Measurements from ENCODE around the gene ZNF600.
"Not testable (repeated sequence)": the region's sequence is repeated elsewhere in the genome, so short reads cannot be mapped to it uniquely, and the experiment has no call there.

Gene ZNF600

DNA sequence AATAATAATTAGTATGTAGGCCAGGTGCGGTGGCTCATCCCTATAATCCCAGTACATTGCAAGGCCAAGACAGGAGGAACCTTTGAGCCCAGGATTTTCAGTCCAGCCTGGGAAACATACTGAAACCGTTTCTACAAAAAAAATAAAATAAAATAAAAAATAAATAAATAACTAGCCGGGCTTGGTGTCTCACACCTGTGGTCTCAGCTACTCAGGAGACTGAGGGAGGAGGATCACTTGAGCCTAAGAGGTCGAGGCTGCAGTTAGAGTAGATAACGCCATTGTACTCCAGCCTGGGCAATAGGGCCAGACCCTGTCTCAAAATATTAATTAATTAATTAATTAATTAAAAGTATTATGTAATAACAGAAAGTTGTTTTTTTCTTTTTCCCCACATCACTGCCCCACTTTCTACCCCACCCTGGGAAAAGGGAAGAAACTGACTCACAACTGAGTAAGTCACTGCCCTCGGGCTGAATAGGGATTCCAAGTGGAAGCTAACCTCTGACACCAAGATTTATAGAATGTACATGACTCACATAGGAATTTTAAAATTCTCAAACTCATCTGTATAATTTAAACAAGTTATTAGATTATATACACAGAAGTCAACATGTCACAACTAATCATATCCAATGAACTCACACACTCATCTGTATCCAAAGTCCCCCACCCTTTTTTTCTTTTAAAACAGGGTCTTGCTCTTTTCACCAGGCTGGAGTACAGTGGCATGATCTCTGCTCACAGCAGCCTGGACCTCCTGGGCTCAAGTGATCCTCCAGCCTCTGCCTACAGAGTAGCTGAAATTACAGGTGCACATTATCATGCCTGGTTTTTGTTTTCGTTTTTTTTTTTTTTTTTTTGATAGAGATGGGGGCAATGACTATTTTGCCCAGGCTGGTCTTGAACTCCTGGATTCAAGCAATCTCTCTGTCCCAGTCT lies 64.3 kb downstream of the ZNF600 start:
- Histone ChIP-seq H3K27me3 (ENCODE audit: low read length) (no peaks in the 10 kb centered on the region), H3K79me2 (ENCODE audit: insufficient read depth, low read length) (peaks cover under 1% of the 10 kb centered on the region; the same call in 1 of the 2 replicates), H3K9me2 (replicated peaks; ENCODE audit: insufficient read depth, low read length) (no peaks in the 10 kb centered on the region), H2AFZ (ENCODE audit: low read depth, low read length, severe bottlenecking) (no peak overlapping the region), H3K9ac (ENCODE audit: low read length) (no peak overlapping the region), H3K9me3 (ENCODE audit: insufficient read depth, low read length) (no peaks in the 10 kb centered on the region), H3K4me3 (ENCODE audit: insufficient read depth, low read length, poor library complexity, severe bottlenecking) (no peak overlapping the region), H3F3A (ENCODE audit: insufficient read depth) (no peaks in the 10 kb centered on the region), H3K27ac (ENCODE audit: low read depth, low read length) (no peak overlapping the region), H4K20me1 (ENCODE audit: low read depth, low read length) (no peaks in the 10 kb centered on the region), H3K4me2 (ENCODE audit: low read depth, low read length, poor library complexity, severe bottlenecking) (no peak overlapping the region), H3K36me3 (ENCODE audit: low read length) (no peaks in the 10 kb centered on the region)
- TF ChIP-seq, protein P1, sequence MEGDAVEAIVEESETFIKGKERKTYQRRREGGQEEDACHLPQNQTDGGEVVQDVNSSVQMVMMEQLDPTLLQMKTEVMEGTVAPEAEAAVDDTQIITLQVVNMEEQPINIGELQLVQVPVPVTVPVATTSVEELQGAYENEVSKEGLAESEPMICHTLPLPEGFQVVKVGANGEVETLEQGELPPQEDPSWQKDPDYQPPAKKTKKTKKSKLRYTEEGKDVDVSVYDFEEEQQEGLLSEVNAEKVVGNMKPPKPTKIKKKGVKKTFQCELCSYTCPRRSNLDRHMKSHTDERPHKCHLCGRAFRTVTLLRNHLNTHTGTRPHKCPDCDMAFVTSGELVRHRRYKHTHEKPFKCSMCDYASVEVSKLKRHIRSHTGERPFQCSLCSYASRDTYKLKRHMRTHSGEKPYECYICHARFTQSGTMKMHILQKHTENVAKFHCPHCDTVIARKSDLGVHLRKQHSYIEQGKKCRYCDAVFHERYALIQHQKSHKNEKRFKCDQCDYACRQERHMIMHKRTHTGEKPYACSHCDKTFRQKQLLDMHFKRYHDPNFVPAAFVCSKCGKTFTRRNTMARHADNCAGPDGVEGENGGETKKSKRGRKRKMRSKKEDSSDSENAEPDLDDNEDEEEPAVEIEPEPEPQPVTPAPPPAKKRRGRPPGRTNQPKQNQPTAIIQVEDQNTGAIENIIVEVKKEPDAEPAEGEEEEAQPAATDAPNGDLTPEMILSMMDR (IDR thresholded peaks at IDR 0.05; ENCODE audit: insufficient read depth, low read length, poor library complexity, severe bottlenecking), result no peak
- TF ChIP-seq EZH2phosphoT487 (conservative IDR thresholded peaks at IDR 0.05; ENCODE audit: low read length), result no peak

DNA sequence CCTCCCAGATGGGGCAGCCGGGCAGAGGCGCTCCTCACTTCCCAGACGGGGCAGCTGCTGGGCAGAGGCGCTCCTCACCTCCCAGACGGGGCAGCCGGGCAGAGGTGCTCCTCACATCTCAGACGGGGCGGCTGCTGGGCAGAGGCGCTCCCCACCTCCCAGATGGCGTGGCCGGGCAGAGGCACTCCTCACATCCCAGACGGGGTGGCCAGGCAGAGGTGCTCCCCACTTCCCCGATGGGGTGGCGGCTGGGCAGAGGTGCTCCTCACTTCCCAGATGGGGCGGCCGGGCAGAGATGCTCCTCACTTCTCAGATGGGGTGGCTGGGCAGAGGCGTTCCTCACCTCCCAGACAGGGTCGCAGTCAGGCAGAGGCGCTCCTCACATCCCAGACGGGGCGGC lies 66.0 kb downstream of the ZNF600 start:
- H3F3A ChIP-seq (ENCODE audit: insufficient read depth); H3K27me3 ChIP-seq (ENCODE audit: low read length); H3K36me3 ChIP-seq (ENCODE audit: low read length); H3K9me2 ChIP-seq (replicated peaks; ENCODE audit: insufficient read depth, low read length); H4K20me1 ChIP-seq (ENCODE audit: low read depth, low read length); H3K27ac ChIP-seq (ENCODE audit: low read depth, low read length); H3K4me2 ChIP-seq (ENCODE audit: low read depth, low read length, poor library complexity, severe bottlenecking); H3K4me3 ChIP-seq (ENCODE audit: insufficient read depth, low read length, poor library complexity, severe bottlenecking); H3K9ac ChIP-seq (ENCODE audit: low read length); H3K9me3 ChIP-seq (ENCODE audit: insufficient read depth, low read length); H2AFZ ChIP-seq (ENCODE audit: low read depth, low read length, severe bottlenecking); H3K79me2 ChIP-seq (ENCODE audit: insufficient read depth, low read length): not testable (repeated sequence)

DNA sequence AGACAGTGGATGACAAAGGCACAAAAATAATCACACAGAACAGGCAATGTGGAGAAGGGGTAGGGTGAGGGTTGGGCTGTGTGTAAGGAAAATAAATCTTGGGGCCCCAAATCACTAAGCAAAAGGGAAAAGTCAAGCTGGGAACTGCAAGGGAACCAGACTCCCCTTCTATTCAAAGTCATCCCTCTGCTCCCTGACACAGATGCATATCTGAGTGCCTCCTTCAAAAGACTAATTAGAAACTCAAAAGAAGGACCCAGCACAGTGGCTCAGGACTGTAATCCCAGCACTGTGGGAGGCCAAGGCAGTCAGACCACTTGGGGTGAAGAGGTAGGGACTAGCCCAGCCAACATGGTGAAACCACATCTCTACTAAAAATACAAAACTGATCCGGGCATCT lies 70.1 kb downstream of the ZNF600 start:
- no peak for TF ChIP-seq EZH2phosphoT487 (conservative IDR thresholded peaks at IDR 0.05; ENCODE audit: low read length)
- TF ChIP-seq, protein P1 (IDR thresholded peaks at IDR 0.05; ENCODE audit: insufficient read depth, low read length, poor library complexity, severe bottlenecking), result no peak
- Histone ChIP-seq H3K36me3 (ENCODE audit: low read length) (peaks cover 8% of the 10 kb centered on the region; the same call in 1 of the 2 replicates), H3K4me3 (ENCODE audit: insufficient read depth, low read length, poor library complexity, severe bottlenecking) (no peak overlapping the region)

DNA sequence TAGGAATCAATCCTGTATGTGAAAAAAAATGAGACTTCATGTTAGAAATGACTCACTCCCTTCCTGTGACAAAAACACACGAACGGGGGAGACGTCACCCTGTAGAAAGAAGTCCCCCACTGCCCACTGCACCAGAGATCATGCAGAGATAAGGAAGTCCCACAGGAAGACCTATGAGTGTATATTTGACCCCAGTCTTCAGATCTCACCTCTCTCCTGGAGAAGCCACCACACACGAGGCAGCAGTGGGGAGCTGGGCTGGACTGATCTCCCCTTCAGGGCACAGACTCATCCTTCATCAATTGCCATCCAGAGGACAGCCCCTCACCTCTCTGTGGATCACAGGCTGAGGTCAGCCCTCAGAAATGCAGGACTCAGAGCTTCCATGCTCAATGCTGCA lies 70.7 kb downstream of the ZNF600 start:
- not testable (repeated sequence) for H3K27me3 ChIP-seq (ENCODE audit: low read length); H3F3A ChIP-seq (ENCODE audit: insufficient read depth); H4K20me1 ChIP-seq (ENCODE audit: low read depth, low read length); H3K4me3 ChIP-seq (ENCODE audit: insufficient read depth, low read length, poor library complexity, severe bottlenecking); H3K36me3 ChIP-seq (ENCODE audit: low read length); H3K9me3 ChIP-seq (ENCODE audit: insufficient read depth, low read length); H2AFZ ChIP-seq (ENCODE audit: low read depth, low read length, severe bottlenecking); H3K4me2 ChIP-seq (ENCODE audit: low read depth, low read length, poor library complexity, severe bottlenecking); H3K9me2 ChIP-seq (replicated peaks; ENCODE audit: insufficient read depth, low read length); H3K79me2 ChIP-seq (ENCODE audit: insufficient read depth, low read length); H3K9ac ChIP-seq (ENCODE audit: low read length); H3K27ac ChIP-seq (ENCODE audit: low read depth, low read length)

More for the DNA sequence above, 70.1 kb downstream of the ZNF600 start:
- Histone ChIP-seq H3K27me3 (ENCODE audit: low read length) (no peaks in the 10 kb centered on the region), H3K4me2 (ENCODE audit: low read depth, low read length, poor library complexity, severe bottlenecking) (no peak overlapping the region), H3F3A (ENCODE audit: insufficient read depth) (no peaks in the 10 kb centered on the region), H2AFZ (ENCODE audit: low read depth, low read length, severe bottlenecking) (no peak overlapping the region), H3K9ac (ENCODE audit: low read length) (no peak overlapping the region), H4K20me1 (ENCODE audit: low read depth, low read length) (no peaks in the 10 kb centered on the region), H3K9me3 (ENCODE audit: insufficient read depth, low read length) (no peaks in the 10 kb centered on the region), H3K79me2 (ENCODE audit: insufficient read depth, low read length) (no peaks in the 10 kb centered on the region), H3K27ac (ENCODE audit: low read depth, low read length) (no peak overlapping the region), H3K9me2 (replicated peaks; ENCODE audit: insufficient read depth, low read length) (no peaks in the 10 kb centered on the region)

DNA sequence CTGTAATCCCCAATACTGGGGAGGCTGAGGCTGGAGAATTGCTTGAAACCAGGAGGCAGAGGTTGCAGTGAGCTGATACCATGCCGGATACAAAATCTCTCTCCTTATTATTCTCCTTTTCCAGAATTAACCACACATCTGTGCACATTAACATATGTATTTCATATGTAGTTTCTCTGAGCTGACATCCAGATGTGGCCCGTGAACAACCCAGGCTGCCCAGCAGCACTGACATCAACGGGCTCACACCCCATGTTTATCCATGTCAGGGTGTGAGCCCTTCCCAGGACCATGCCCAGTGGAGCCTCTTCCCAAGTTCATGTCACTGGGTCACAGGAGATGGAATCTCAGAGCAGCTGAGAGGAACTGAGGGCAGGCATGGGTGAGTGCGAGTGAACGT lies 71.3 kb downstream of the ZNF600 start:
- H3K9ac ChIP-seq (ENCODE audit: low read length); H4K20me1 ChIP-seq (ENCODE audit: low read depth, low read length); H3K9me3 ChIP-seq (ENCODE audit: insufficient read depth, low read length); H3K27ac ChIP-seq (ENCODE audit: low read depth, low read length); H3F3A ChIP-seq (ENCODE audit: insufficient read depth); H3K36me3 ChIP-seq (ENCODE audit: low read length); H3K9me2 ChIP-seq (replicated peaks; ENCODE audit: insufficient read depth, low read length); H3K27me3 ChIP-seq (ENCODE audit: low read length); H2AFZ ChIP-seq (ENCODE audit: low read depth, low read length, severe bottlenecking); H3K4me3 ChIP-seq (ENCODE audit: insufficient read depth, low read length, poor library complexity, severe bottlenecking); H3K79me2 ChIP-seq (ENCODE audit: insufficient read depth, low read length); H3K4me2 ChIP-seq (ENCODE audit: low read depth, low read length, poor library complexity, severe bottlenecking): not testable (repeated sequence)
